A549 treated with CpdA at 1 μM for 4 hours (cell line): ENCODE data around the gene SYNC. TPM values are rescaled to one million over a fixed set of nuclear protein-coding genes. Genes with fewer than 3 reads are reported as not detected.

ENCODE experiments used
- total RNA-seq: library from RNA; stranded (reverse); fragments of 200-300 nt; extraction: Qiagen RNA extraction; gene quantifications from 5 replicates; pipeline ENCODE4 v1.2.3, GENCODE V29; 2022; ENCODE audit warnings: low read depth

Gene SYNC
- total RNA-seq: 7.7 to 16.2 TPM (median 10.3 TPM) in 5 replicates

GRCh38 chr1:32702599-32703478 is at the start of gene SYNC:
SYNC (minus strand) TSS chr1:32702770; CDS start chr1:32702660, 110 bp downstream.

GRCh38 chr1:32650752-32651460 is 51.7 kb downstream of the SYNC start, which contains the start of gene RBBP4:
RBBP4 (plus strand) TSS chr1:32651208; CDS start chr1:32651307, 99 bp downstream.

GRCh38 chr1:32650248-32650751 is 52.3 kb downstream of the SYNC start, which contains the start of gene ZBTB8OS:
ZBTB8OS (minus strand) TSS chr1:32650550; CDS start chr1:32650529, 21 bp downstream.

Other genes starting within 250 kb of the SYNC start
- gene ZBTB8B, start 237.7 kb downstream of the SYNC start, total RNA-seq: under 0.01 to 0.01 TPM (median 0.01 TPM) in 4 of 5 replicates, not detected in the other
- gene ZBTB8A, start 163.3 kb downstream of the SYNC start, total RNA-seq: 2.9 to 3.9 TPM (median 3.4 TPM) in 5 replicates
- 37.5 to 53.6 TPM (median 40.1 TPM) in 5 replicates for gene ZBTB8OS, start 52.2 kb downstream of the SYNC start, total RNA-seq
- gene RBBP4, start 51.6 kb downstream of the SYNC start, total RNA-seq: 77.2 to 96.8 TPM (median 83.4 TPM) in 5 replicates
- gene YARS1, start 114.6 kb upstream of the SYNC start, total RNA-seq: 67.1 to 102 TPM (median 75.5 TPM) in 5 replicates
- 14.1 to 15.8 TPM (median 15.2 TPM) in 5 replicates for gene S100PBP, start 114.9 kb upstream of the SYNC start, total RNA-seq
- 0.47 to 0.71 TPM (median 0.54 TPM) in 5 replicates for gene FNDC5, start 168.1 kb upstream of the SYNC start, total RNA-seq
- gene HPCA, start 183.7 kb upstream of the SYNC start, total RNA-seq: 0.22 to 0.51 TPM (median 0.28 TPM) in 5 replicates
- 24.1 to 45.7 TPM (median 44.5 TPM) in 5 replicates for gene TMEM54, start 198.6 kb upstream of the SYNC start, total RNA-seq